ENCODE results near the gene LHX4.

The LHX4 gene

GRCh38 chr1:180215856-180216625 lies 14.0 kb upstream of the LHX4 start:
- no peaks in the 10 kb centered on the region for H3K9me3 ChIP-seq (ENCODE audit: low read length)
- H3K9ac ChIP-seq (ENCODE audit: low read length), result no peak overlapping the region
- H3K4me3 ChIP-seq (ENCODE audit: low read depth in 1 of 2, low read length in 2 of 2), result no peak overlapping the region
- peaks cover 0 to 4% of the 10 kb centered on the region in 2 donors for H3K27me3 ChIP-seq (ENCODE audit: control insufficient read depth in 1 of 2, insufficient read depth in 2 of 2, low read length in 2 of 2)
- H3K4me1 ChIP-seq (ENCODE audit: insufficient read depth, low read length), result no peaks in the 10 kb centered on the region
- H3K36me3 ChIP-seq (ENCODE audit: insufficient read depth, low read length), result no peaks in the 10 kb centered on the region
- no peak overlapping the region for H3K27ac ChIP-seq (ENCODE audit: low read depth, low read length)

GRCh38 chr1:180217006-180217405 lies 13.1 kb upstream of the LHX4 start:
- Histone ChIP-seq H3K4me1 (ENCODE audit: insufficient read depth, low read length) (no peaks in the 10 kb centered on the region), H3K4me3 (ENCODE audit: low read depth in 1 of 2, low read length in 2 of 2) (no peak overlapping the region), H3K9ac (ENCODE audit: low read length) (no peak overlapping the region), H3K36me3 (ENCODE audit: insufficient read depth, low read length) (no peaks in the 10 kb centered on the region), H3K9me3 (ENCODE audit: low read length) (no peaks in the 10 kb centered on the region), H3K27me3 (ENCODE audit: control insufficient read depth in 1 of 2, insufficient read depth in 2 of 2, low read length in 2 of 2) (no peaks in the 10 kb centered on the region), H3K27ac (ENCODE audit: low read depth, low read length) (no peak overlapping the region)

GRCh38 chr1:180218806-180219765 lies 11.0 kb upstream of the LHX4 start:
- no peaks in the 10 kb centered on the region for H3K9me3 ChIP-seq (ENCODE audit: low read length)
- no peaks in the 10 kb centered on the region for H3K36me3 ChIP-seq (ENCODE audit: insufficient read depth, low read length)
- no peaks in the 10 kb centered on the region for H3K4me1 ChIP-seq (ENCODE audit: insufficient read depth, low read length)
- no peak overlapping the region for H3K4me3 ChIP-seq (ENCODE audit: low read depth in 1 of 2, low read length in 2 of 2)
- H3K27me3 ChIP-seq (ENCODE audit: control insufficient read depth in 1 of 2, insufficient read depth in 2 of 2, low read length in 2 of 2), result no peaks in the 10 kb centered on the region
- no peak overlapping the region for H3K27ac ChIP-seq (ENCODE audit: low read depth, low read length)
- no peak overlapping the region for H3K9ac ChIP-seq (ENCODE audit: low read length)

GRCh38 chr1:180219776-180220175 lies 10.3 kb upstream of the LHX4 start:
- no peak overlapping the region for H3K9ac ChIP-seq (ENCODE audit: low read length)

GRCh38 chr1:180221462-180221861 lies 8.6 kb upstream of the LHX4 start:
- Histone ChIP-seq H3K9ac (ENCODE audit: low read length) (no peak overlapping the region), H3K4me3 (ENCODE audit: low read depth in 1 of 2, low read length in 2 of 2) (no peak overlapping the region), H3K27me3 (ENCODE audit: control insufficient read depth in 1 of 2, insufficient read depth in 2 of 2, low read length in 2 of 2) (peaks cover 4 to 13% of the 10 kb centered on the region in 2 donors), H3K9me3 (ENCODE audit: low read length) (no peaks in the 10 kb centered on the region), H3K4me1 (ENCODE audit: insufficient read depth, low read length) (no peaks in the 10 kb centered on the region), H3K36me3 (ENCODE audit: insufficient read depth, low read length) (no peaks in the 10 kb centered on the region), H3K27ac (ENCODE audit: low read depth, low read length) (no peak overlapping the region)

More at GRCh38 chr1:180219776-180220175, 10.3 kb upstream of the LHX4 start:
- no peak overlapping the region for H3K4me3 ChIP-seq (ENCODE audit: low read depth in 1 of 2, low read length in 2 of 2)
- H3K36me3 ChIP-seq (ENCODE audit: insufficient read depth, low read length), result no peaks in the 10 kb centered on the region
- H3K27me3 ChIP-seq (ENCODE audit: control insufficient read depth in 1 of 2, insufficient read depth in 2 of 2, low read length in 2 of 2), result no peaks in the 10 kb centered on the region
- H3K4me1 ChIP-seq (ENCODE audit: insufficient read depth, low read length), result no peaks in the 10 kb centered on the region
- no peaks in the 10 kb centered on the region for H3K9me3 ChIP-seq (ENCODE audit: low read length)
- no peak overlapping the region for H3K27ac ChIP-seq (ENCODE audit: low read depth, low read length)

GRCh38 chr1:180224902-180225301 lies 5.2 kb upstream of the LHX4 start:
- no peaks in the 10 kb centered on the region for H3K9me3 ChIP-seq (ENCODE audit: low read length)
- no peak overlapping the region for H3K4me3 ChIP-seq (ENCODE audit: low read depth in 1 of 2, low read length in 2 of 2)
- H3K4me1 ChIP-seq (ENCODE audit: insufficient read depth, low read length), result peaks cover 6% of the 10 kb centered on the region
- no peak overlapping the region for H3K27ac ChIP-seq (ENCODE audit: low read depth, low read length)
- no peaks in the 10 kb centered on the region for H3K36me3 ChIP-seq (ENCODE audit: insufficient read depth, low read length)
- H3K27me3 ChIP-seq (ENCODE audit: control insufficient read depth in 1 of 2, insufficient read depth in 2 of 2, low read length in 2 of 2), result peaks cover 24 to 42% of the 10 kb centered on the region in 2 donors
- H3K9ac ChIP-seq (ENCODE audit: low read length), result no peak overlapping the region

- Histone ChIP-seq H3K36me3 (ENCODE audit: insufficient read depth, low read length) (no peaks in the 10 kb centered on the region), H3K9ac (ENCODE audit: low read length) (no peak overlapping the region), H3K9me3 (ENCODE audit: low read length) (no peaks in the 10 kb centered on the region), H3K4me3 (ENCODE audit: low read depth in 1 of 2, low read length in 2 of 2) (no peak overlapping the region), H3K4me1 (ENCODE audit: insufficient read depth, low read length) (peaks cover 8% of the 10 kb centered on the region), H3K27me3 (ENCODE audit: control insufficient read depth in 1 of 2, insufficient read depth in 2 of 2, low read length in 2 of 2) (peaks cover 26 to 44% of the 10 kb centered on the region in 2 donors), H3K27ac (ENCODE audit: low read depth, low read length) (no peak overlapping the region)
Measured at GRCh38 chr1:180225403-180225802, 4.7 kb upstream of the LHX4 start.

GRCh38 chr1:180227861-180228647 lies 2.0 kb upstream of the LHX4 start:
- H3K4me1 ChIP-seq (ENCODE audit: insufficient read depth, low read length), result peaks cover 22% of the 10 kb centered on the region
- H3K9me3 ChIP-seq (ENCODE audit: low read length), result peaks cover 8% of the 10 kb centered on the region
- no peak overlapping the region for H3K27ac ChIP-seq (ENCODE audit: low read depth, low read length)
- no peak overlapping the region for H3K9ac ChIP-seq (ENCODE audit: low read length)
- H3K36me3 ChIP-seq (ENCODE audit: insufficient read depth, low read length), result no peaks in the 10 kb centered on the region
- no peak overlapping the region for H3K4me3 ChIP-seq (ENCODE audit: low read depth in 1 of 2, low read length in 2 of 2)
- H3K27me3 ChIP-seq (ENCODE audit: control insufficient read depth in 1 of 2, insufficient read depth in 2 of 2, low read length in 2 of 2), result peaks cover 51 to 70% of the 10 kb centered on the region in 2 donors

- H3K4me3 ChIP-seq (ENCODE audit: low read depth in 1 of 2, low read length in 2 of 2), result peak overlapping the region; percentile 32 to 36
- H3K4me1 ChIP-seq (ENCODE audit: insufficient read depth, low read length), result peaks cover 26% of the 10 kb centered on the region
- no peak overlapping the region for H3K9ac ChIP-seq (ENCODE audit: low read length)
Measured at GRCh38 chr1:180228648-180229482, 1.2 kb upstream of the LHX4 start.

GRCh38 chr1:180230416-180230790 lies 339 bp downstream of the LHX4 start:
- Histone ChIP-seq H3K4me1 (ENCODE audit: insufficient read depth, low read length) (peaks cover 38% of the 10 kb centered on the region), H3K27me3 (ENCODE audit: control insufficient read depth in 1 of 2, insufficient read depth in 2 of 2, low read length in 2 of 2) (peaks cover 72 to 87% of the 10 kb centered on the region in 2 donors), H3K4me3 (ENCODE audit: low read depth in 1 of 2, low read length in 2 of 2) (peak overlapping the region; percentile 41 to 58), H3K9ac (ENCODE audit: low read length) (no peak overlapping the region), H3K27ac (ENCODE audit: low read depth, low read length) (no peak overlapping the region), H3K9me3 (ENCODE audit: low read length) (peaks cover 8% of the 10 kb centered on the region), H3K36me3 (ENCODE audit: insufficient read depth, low read length) (no peaks in the 10 kb centered on the region)

More at GRCh38 chr1:180228648-180229482, 1.2 kb upstream of the LHX4 start:
- Histone ChIP-seq H3K27me3 (ENCODE audit: control insufficient read depth in 1 of 2, insufficient read depth in 2 of 2, low read length in 2 of 2) (peaks cover 59 to 78% of the 10 kb centered on the region in 2 donors), H3K9me3 (ENCODE audit: low read length) (peaks cover 8% of the 10 kb centered on the region), H3K36me3 (ENCODE audit: insufficient read depth, low read length) (no peaks in the 10 kb centered on the region), H3K27ac (ENCODE audit: low read depth, low read length) (no peak overlapping the region)

Measured in muscle layer of colon (tissue), 2 donors.